Measurements from ENCODE around the gene PEAR1. TPM values are rescaled to one million over a fixed set of nuclear protein-coding genes. Genes with fewer than 3 reads are reported as not detected.

PEAR1 gene
- total and polyA plus RNA-seq, 2 donors (not counting 1 experiment from before 2014, with no cell fraction given) = 0.03 TPM; not detected in 1

- ATAC-seq (ENCODE audit: low read depth) = no peak
- no peaks in the 10 kb centered on the region for H4K20me1 ChIP-seq (ENCODE audit: control insufficient read depth, insufficient read depth, low read length, poor library complexity, severe bottlenecking)
- intact Hi-C loops (cut with micrococcal nuclease) = no loop called here
- no peak overlapping the region for H3K4me3 Mint-ChIP-seq
- H3K4me1 ChIP-seq (ENCODE audit: control insufficient read depth in 2 of 2, insufficient read depth in 2 of 2, low read length in 2 of 2) = peaks cover 16 to 17% of the 10 kb centered on the region in 2 donors
- no peak overlapping the region for H2AFZ ChIP-seq (ENCODE audit: insufficient read depth, low read depth, low read length, poor library complexity, severe bottlenecking)
- CTCF ChIA-PET = no interaction called here
- no peak overlapping the region for H3K27ac ChIP-seq (ENCODE audit: low read length in 2 of 2)
- WGBS (ENCODE audit: insufficient coverage) = 83% methylated on average over 12 of the region's 14 CpGs
- no peak overlapping the region for H3K9ac ChIP-seq (ENCODE audit: low read length)
- no peak overlapping the region for H3K4me2 ChIP-seq (replicated peaks; ENCODE audit: low read depth, low read length, poor library complexity, severe bottlenecking)
- peaks cover 66% of the 10 kb centered on the region for H3K27me3 Mint-ChIP-seq
- peaks cover 0 to 54% (median 15%) of the 10 kb centered on the region in 4 experiments for H3K27me3 ChIP-seq (replicated peaks in 1 of 4; ENCODE audit: control extremely low read depth in 1 of 4, control insufficient read depth in 3 of 4, insufficient read depth in 4 of 4, low read length in 3 of 4)
- no peak for TF ChIP-seq EZH2 (IDR thresholded peaks at IDR 0.05; ENCODE audit: borderline replicate concordance, insufficient read depth, low read depth, low read length, poor library complexity, severe bottlenecking)
- TF ChIP-seq, protein P1, sequence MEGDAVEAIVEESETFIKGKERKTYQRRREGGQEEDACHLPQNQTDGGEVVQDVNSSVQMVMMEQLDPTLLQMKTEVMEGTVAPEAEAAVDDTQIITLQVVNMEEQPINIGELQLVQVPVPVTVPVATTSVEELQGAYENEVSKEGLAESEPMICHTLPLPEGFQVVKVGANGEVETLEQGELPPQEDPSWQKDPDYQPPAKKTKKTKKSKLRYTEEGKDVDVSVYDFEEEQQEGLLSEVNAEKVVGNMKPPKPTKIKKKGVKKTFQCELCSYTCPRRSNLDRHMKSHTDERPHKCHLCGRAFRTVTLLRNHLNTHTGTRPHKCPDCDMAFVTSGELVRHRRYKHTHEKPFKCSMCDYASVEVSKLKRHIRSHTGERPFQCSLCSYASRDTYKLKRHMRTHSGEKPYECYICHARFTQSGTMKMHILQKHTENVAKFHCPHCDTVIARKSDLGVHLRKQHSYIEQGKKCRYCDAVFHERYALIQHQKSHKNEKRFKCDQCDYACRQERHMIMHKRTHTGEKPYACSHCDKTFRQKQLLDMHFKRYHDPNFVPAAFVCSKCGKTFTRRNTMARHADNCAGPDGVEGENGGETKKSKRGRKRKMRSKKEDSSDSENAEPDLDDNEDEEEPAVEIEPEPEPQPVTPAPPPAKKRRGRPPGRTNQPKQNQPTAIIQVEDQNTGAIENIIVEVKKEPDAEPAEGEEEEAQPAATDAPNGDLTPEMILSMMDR (IDR thresholded peaks at IDR 0.05) = no peak
- H3K27ac Mint-ChIP-seq = no peak overlapping the region
- no peaks in the 10 kb centered on the region for H3K79me2 ChIP-seq (ENCODE audit: control insufficient read depth, insufficient read depth, low read length)
- peaks cover 0 to 8% (median 0%) of the 10 kb centered on the region in 3 donors for H3K9me3 ChIP-seq (ENCODE audit: control extremely low read depth in 1 of 3, control insufficient read depth in 2 of 3, insufficient read depth in 1 of 3, low read length in 2 of 3)
- DNase-seq = no peak
- no peak overlapping the region for H3K4me3 ChIP-seq (ENCODE audit: control extremely low read depth in 1 of 5, extremely low read depth in 1 of 5, insufficient read depth in 1 of 5, low read depth in 2 of 5, low read length in 4 of 5)
- no peaks in the 10 kb centered on the region for H3K9me3 Mint-ChIP-seq (ENCODE audit: insufficient read depth)
- H3K36me3 ChIP-seq (replicated peaks in 1 of 2; ENCODE audit: control extremely low read depth in 1 of 2, control insufficient read depth in 1 of 2, extremely low read depth in 1 of 2, insufficient read depth in 2 of 2, low read length in 1 of 2) = no peaks in the 10 kb centered on the region
- H3K4me1 Mint-ChIP-seq = peaks cover 9% of the 10 kb centered on the region
- POLR2A ChIA-PET = no interaction called here
These were observed 3.7 kb downstream of the PEAR1 start for GRCh38 chr1:156897078-156897825.

DNA sequence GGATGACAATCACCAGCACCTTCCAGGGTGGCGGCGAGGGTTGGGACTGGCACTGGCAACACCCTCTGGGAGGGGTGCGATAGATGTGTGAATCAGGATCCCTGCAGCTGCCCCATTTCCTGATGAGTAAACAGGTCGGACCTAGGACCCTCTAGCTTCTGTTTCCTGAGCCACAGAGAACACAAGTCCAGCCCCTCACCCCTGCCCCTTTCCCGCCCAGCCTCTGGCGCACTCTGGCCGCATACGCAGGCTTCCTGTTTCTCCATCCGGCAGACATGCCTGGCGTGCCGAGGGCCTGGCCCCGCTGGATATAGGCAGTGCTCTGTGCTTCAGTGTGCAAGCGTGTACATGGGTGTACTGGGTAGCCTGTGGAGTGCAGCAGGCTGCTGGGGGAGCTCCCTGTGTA, 4.6 kb downstream of the PEAR1 start:
- Histone ChIP-seq H3K36me3 (replicated peaks in 1 of 2; ENCODE audit: control extremely low read depth in 1 of 2, control insufficient read depth in 1 of 2, extremely low read depth in 1 of 2, insufficient read depth in 2 of 2, low read length in 1 of 2) (no peaks in the 10 kb centered on the region), H3K27me3 (replicated peaks in 1 of 4; ENCODE audit: control extremely low read depth in 1 of 4, control insufficient read depth in 3 of 4, insufficient read depth in 4 of 4, low read length in 3 of 4) (peaks cover 0 to 51% (median 11%) of the 10 kb centered on the region in 4 experiments), H2AFZ (ENCODE audit: insufficient read depth, low read depth, low read length, poor library complexity, severe bottlenecking) (no peak overlapping the region), H3K79me2 (ENCODE audit: control insufficient read depth, insufficient read depth, low read length) (no peaks in the 10 kb centered on the region), H3K4me1 (ENCODE audit: control insufficient read depth in 2 of 2, insufficient read depth in 2 of 2, low read length in 2 of 2) (peaks cover 6 to 8% of the 10 kb centered on the region in 2 donors), H3K4me3 (ENCODE audit: control extremely low read depth in 1 of 5, extremely low read depth in 1 of 5, insufficient read depth in 1 of 5, low read depth in 2 of 5, low read length in 4 of 5) (no peak overlapping the region), H3K9me3 (ENCODE audit: control extremely low read depth in 1 of 3, control insufficient read depth in 2 of 3, insufficient read depth in 1 of 3, low read length in 2 of 3) (peaks cover 0 to 2% (median 0%) of the 10 kb centered on the region in 3 donors), H3K4me2 (replicated peaks; ENCODE audit: low read depth, low read length, poor library complexity, severe bottlenecking) (no peak overlapping the region), H3K9ac (ENCODE audit: low read length) (no peak overlapping the region), H4K20me1 (ENCODE audit: control insufficient read depth, insufficient read depth, low read length, poor library complexity, severe bottlenecking) (no peaks in the 10 kb centered on the region), H3K27ac (ENCODE audit: low read length in 2 of 2) (no peak overlapping the region)
- no peak for DNase-seq
- CTCF ChIA-PET = interaction anchor here (1.2 kb wide), 1 partner anchor 8 kb away, joined by 3 read pairs; no protein-coding TSS in a partner anchor
- intact Hi-C loops (cut with micrococcal nuclease) = no loop called here
- no peak for ATAC-seq (ENCODE audit: low read depth)
- peaks cover 59% of the 10 kb centered on the region for H3K27me3 Mint-ChIP-seq
- POLR2A ChIA-PET = no interaction called here
- WGBS (ENCODE audit: insufficient coverage) = 12% methylated on average over 7 of the region's 13 CpGs
- H3K4me1 Mint-ChIP-seq = peaks cover 4% of the 10 kb centered on the region
- no peaks in the 10 kb centered on the region for H3K9me3 Mint-ChIP-seq (ENCODE audit: insufficient read depth)
- no peak for TF ChIP-seq EZH2 (IDR thresholded peaks at IDR 0.05; ENCODE audit: borderline replicate concordance, insufficient read depth, low read depth, low read length, poor library complexity, severe bottlenecking)
- TF ChIP-seq, protein P1 (IDR thresholded peaks at IDR 0.05) = no peak
- no peak overlapping the region for H3K4me3 Mint-ChIP-seq
- no peak overlapping the region for H3K27ac Mint-ChIP-seq

Data from B cell (primary cell).